Activated CD8-positive, alpha-beta T cell treated with anti-CD3 and anti-CD28 coated beads for 36 hours (primary cell): Measurements from ENCODE around the gene LDB2. TPM values are rescaled to one million over a fixed set of nuclear protein-coding genes. Genes with fewer than 3 reads are reported as not detected.

Source experiments
- ATAC-seq: fragments of 200-7000 bp; cut with Tn5 transposase; one replicate; pipeline ENCODE4 v1.10.0; 2021; ENCODE audit warnings: mild to moderate bottlenecking, moderate library complexity
- CTCF ChIA-PET: fragments of 350-600 bp; sonication (Branson Sonifier 250); formaldehyde crosslinking; loops from one replicate; lab custom pipeline; 2021; ENCODE audit warnings: antibody characterized with exemption; lab: Charles Lee
- POLR2A ChIA-PET: fragments of 350-600 bp; sonication (Branson Sonifier 250); formaldehyde crosslinking; loops from one replicate; lab custom pipeline; 2021; ENCODE audit warnings: antibody characterized with exemption; lab: Charles Lee
- DNase-seq: peaks from one replicate; pipeline ENCODE4 v3.0.0-alpha.2; 2020
- H3K27ac Mint-ChIP-seq: one replicate; pipeline ENCODE4 v1.8.0; 2021; ENCODE audit warnings: mild to moderate bottlenecking, mixed read lengths
- H3K27me3 Mint-ChIP-seq: one replicate; pipeline ENCODE4 v1.8.0; 2021; ENCODE audit warnings: mixed read lengths
- H3K36me3 Mint-ChIP-seq: one replicate; pipeline ENCODE4 v1.8.0; 2021; ENCODE audit warnings: low read depth, mixed read lengths
- H3K4me1 Mint-ChIP-seq: one replicate; pipeline ENCODE4 v1.8.0; 2021; ENCODE audit warnings: low read depth, mixed read lengths
- H3K4me3 Mint-ChIP-seq: one replicate; pipeline ENCODE4 v1.8.0; 2021; ENCODE audit warnings: mild to moderate bottlenecking, moderate library complexity, mixed read lengths
- H3K9me3 Mint-ChIP-seq: one replicate; pipeline ENCODE4 v1.8.0; 2021; ENCODE audit warnings: mixed read lengths
- CTCF ChIP-seq: fragments of 200-600 bp; IDR thresholded peaks from one replicate; pipeline ENCODE4 v1.8.0; 2022; ENCODE audit warnings: antibody characterized with exemption, mild to moderate bottlenecking
- intact Hi-C: fragments of 100-400 bp; cut with micrococcal nuclease; formaldehyde crosslinking; loops from one replicate; pipeline ENCODE4 v1.10.0; 2022
- total RNA-seq, 2 experiments: library from RNA; stranded (reverse); gene quantifications; one replicate each; pipeline ENCODE4 v1.2.3, GENCODE V29; 2021

The LDB2 gene
- total RNA-seq, 2 experiments from 2014 or later: not detected

DNA sequence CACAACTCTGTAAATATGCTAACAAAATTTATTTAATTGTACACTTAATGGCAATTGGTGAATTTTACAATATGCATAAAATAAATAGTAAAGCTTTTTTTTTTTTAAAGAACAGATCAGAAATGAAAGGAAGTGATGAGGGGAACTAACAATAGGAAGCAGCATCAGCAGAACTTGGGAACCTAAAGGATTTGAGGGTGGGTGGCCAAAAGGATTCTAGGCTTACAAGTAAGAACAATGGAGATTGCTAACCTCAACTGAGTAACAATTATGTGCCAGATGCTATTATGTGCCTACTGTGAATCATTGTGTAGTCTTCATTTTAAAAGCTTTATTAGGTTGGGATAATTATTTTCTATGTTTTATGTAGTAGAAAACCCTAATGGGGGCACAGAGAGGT is 185.2 kb downstream of the LDB2 start:
- POLR2A ChIA-PET: no interaction called here
- CTCF ChIA-PET: no interaction called here
- Mint-ChIP-seq H3K27ac (no peak overlapping the region), H3K27me3 (peaks cover 4% of the 10 kb centered on the region), H3K4me3 (no peak overlapping the region), H3K4me1 (no peaks in the 10 kb centered on the region), H3K9me3 (peaks cover 1% of the 10 kb centered on the region), H3K36me3 (no peaks in the 10 kb centered on the region)
- DNase-seq: no peak
- no peak for ATAC-seq
- intact Hi-C loops: no loop called here
- TF ChIP-seq CTCF: no peak

- Mint-ChIP-seq H3K27me3 (peaks cover 10% of the 10 kb centered on the region), H3K4me1 (no peaks in the 10 kb centered on the region), H3K4me3 (no peak overlapping the region), H3K9me3 (no peaks in the 10 kb centered on the region), H3K27ac (no peak overlapping the region), H3K36me3 (no peaks in the 10 kb centered on the region)
- POLR2A ChIA-PET: no interaction called here
- intact Hi-C loops: no loop called here
- TF ChIP-seq CTCF: no peak
- ATAC-seq (no peak), DNase-seq (no peak)
- CTCF ChIA-PET: no interaction called here
These were observed 188.2 kb downstream of the LDB2 start for GRCh38 chr4:16710198-16710597.

DNA sequence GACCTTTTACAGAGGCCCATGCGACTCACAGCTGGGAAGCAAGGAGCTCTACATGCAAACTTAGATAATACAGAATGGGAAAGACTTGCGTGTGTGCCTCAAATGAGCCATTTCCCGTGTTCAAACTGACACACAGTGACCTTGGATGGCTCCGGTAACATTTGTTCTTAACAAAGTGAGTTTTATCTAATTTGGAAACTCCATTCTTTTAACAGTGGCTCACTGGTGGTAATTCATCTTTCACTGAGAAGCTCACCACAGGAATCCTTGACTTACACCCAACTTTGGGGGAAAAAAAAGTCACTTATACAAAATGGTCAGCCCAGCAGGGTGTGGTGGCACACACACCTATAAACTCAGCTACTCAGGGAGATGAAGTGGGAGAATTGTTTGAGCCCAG is 190.6 kb downstream of the LDB2 start:
- H3K27ac Mint-ChIP-seq: no peak overlapping the region
- no peak for TF ChIP-seq CTCF
- no peak for DNase-seq
- peaks cover 10% of the 10 kb centered on the region for H3K27me3 Mint-ChIP-seq
- no peaks in the 10 kb centered on the region for H3K9me3 Mint-ChIP-seq
- no peak overlapping the region for H3K4me3 Mint-ChIP-seq
- H3K4me1 Mint-ChIP-seq: no peaks in the 10 kb centered on the region
- ChIA-PET POLR2A (no interaction called here), CTCF (interaction anchor here (0.6 kb wide), 1 partner anchor 765 kb away, joined by 3 read pairs; no protein-coding TSS in a partner anchor)
- intact Hi-C loops: no loop called here
- no peaks in the 10 kb centered on the region for H3K36me3 Mint-ChIP-seq
- ATAC-seq: no peak

GRCh38 chr4:16706251-16706650 is 192.2 kb downstream of the LDB2 start:
- intact Hi-C loops: no loop called here
- H3K27ac Mint-ChIP-seq: no peak overlapping the region
- CTCF ChIA-PET: no interaction called here
- no peaks in the 10 kb centered on the region for H3K9me3 Mint-ChIP-seq
- no peaks in the 10 kb centered on the region for H3K36me3 Mint-ChIP-seq
- H3K4me1 Mint-ChIP-seq: no peaks in the 10 kb centered on the region
- POLR2A ChIA-PET: no interaction called here
- no peak for TF ChIP-seq CTCF
- ATAC-seq (no peak), DNase-seq (no peak)
- peaks cover 10% of the 10 kb centered on the region for H3K27me3 Mint-ChIP-seq
- no peak overlapping the region for H3K4me3 Mint-ChIP-seq

- POLR2A ChIA-PET: no interaction called here
- Mint-ChIP-seq H3K27me3 (peaks cover 8% of the 10 kb centered on the region), H3K36me3 (no peaks in the 10 kb centered on the region), H3K9me3 (no peaks in the 10 kb centered on the region), H3K4me1 (no peaks in the 10 kb centered on the region), H3K4me3 (no peak overlapping the region), H3K27ac (no peak overlapping the region)
- DNase-seq (no peak), ATAC-seq (no peak)
- CTCF ChIA-PET: no interaction called here
- no peak for TF ChIP-seq CTCF
- intact Hi-C loops: no loop called here
These were observed 193.1 kb downstream of the LDB2 start for GRCh38 chr4:16705341-16705740.
